GM18870 (cell line): ENCODE data around the gene MYO18B.

Source experiments
- ATAC-seq: cut with Tn5 transposase; IDR thresholded peaks from one replicate; pipeline ENCODE4 v1.9.1; 2021; ENCODE audit warnings: moderate library complexity; ENCODE audit not compliant: unreplicated experiment

The MYO18B gene

DNA sequence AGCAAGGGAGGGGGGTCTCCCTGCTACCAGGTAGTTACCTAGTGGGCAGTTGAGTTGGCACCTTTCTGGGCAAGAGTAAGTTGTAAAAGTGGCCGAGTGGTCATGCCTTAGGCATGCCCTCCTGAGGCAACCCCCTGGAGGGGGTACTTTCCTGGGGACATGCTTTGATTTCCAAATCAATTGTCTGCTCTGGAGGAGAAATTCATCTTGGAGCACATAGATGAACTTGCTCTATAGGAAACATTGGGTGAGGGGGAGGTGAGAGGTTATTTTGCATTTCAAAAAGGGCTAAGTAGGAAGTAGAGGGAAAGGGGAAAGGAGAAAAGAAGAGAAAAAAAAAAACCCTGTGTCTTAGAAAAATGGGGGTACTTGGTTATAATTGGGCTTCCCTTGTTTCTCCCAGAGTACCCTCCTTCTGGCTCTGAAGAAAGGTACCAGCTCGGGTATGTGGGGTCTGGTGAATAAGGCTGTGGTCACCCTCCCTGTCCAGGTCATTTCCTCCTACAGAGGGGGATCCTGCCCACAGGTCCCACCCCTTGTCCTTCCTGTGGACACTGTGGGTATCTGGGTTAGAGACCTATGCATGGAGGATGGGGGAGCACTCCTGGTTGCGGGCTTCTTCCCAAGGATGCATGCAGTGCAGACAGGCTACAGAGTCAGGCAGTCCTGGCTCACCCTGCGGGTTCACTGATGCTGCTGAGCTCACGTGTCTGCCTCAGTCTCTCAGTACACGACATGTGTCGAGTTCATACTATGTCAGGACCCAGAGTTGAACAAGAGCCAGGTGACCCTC, 193.5 kb downstream of the MYO18B start:
- ATAC-seq, result no peak

DNA sequence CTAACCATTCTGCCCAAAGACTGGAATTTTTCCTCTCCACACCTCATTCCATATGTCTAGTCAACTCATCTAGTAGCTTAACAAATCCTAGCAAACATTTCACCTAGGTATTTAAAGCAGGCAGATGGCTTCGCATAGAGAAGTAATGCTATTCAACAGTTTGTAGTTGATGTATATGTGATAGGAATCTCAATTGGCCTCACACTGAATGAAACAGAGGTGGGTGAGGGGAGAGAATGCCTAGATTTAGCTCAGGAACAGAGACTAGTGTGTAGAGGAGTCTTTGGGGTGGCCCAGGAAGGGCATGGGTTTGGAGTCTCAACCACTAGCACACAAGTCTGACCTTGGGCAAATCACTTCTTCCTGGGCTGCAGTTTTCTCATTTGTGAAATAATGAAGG, 196.2 kb downstream of the MYO18B start:
- ATAC-seq, result no peak

DNA sequence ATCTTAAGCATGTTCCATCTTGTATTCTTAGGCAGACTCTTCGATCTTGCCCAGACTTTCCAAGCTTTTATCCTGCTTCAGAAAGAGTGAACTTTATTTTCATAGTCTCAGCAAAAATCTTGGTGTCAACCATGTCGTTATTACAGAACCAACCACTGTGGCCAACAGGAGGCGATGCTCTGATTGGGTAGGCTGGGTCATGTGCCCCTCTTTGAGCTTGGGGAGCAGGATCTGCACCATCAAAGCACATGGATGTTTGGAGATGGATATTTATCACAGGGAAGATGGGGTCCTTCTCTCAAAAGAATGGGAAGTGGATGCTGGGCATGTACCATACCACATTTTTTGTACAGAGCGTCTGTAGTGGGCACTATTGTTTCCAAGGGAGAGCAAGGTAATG, 197.4 kb downstream of the MYO18B start:
- ATAC-seq, result no peak

DNA sequence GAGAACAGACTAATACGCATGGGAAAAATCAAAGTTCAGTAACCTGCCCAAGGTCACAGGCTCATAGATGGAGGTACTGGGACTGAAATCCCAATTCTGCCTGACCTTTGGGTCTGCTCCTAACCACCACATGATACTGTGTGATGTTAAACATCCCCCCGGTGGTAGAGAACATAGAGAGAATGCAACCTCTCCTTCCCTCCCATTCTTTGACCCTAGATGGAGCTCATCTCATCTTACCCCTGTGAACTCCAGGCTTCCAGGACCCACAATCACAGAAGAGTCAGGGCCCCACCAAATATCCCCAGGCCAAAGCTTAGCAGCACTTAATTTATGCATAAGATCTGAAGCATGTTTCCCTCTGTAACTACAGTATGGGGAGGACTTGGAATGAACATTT, 198.5 kb downstream of the MYO18B start:
- no peak for ATAC-seq

DNA sequence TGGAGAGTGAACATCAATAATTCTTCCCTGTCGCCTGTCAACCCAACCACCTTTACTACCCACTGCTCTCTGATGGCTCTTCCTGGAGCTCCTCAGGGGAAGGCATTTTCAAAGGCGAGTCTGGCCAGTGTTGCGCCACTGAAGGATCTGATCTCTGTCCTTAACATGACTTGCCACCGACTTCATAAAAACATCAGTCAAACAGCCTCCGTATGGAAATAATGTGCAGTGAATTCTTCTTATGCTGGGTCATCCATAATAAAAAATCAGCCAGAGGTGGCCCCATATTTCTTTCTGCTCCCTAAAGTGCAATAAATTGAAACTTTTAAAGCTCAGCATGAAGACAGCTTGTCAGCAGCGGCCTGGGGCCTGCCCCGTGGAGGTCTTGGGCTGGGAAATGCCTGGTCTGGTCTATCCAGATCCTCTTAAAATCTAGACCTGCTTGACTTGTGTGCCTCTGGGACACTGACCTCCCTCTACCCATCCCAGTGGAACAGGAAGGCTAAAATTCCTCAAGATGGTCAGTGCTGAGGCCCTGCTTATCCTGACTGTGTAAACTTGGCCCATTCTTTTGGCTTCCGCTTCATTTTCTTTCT, 199.5 kb downstream of the MYO18B start:
- ATAC-seq, result no peak

DNA sequence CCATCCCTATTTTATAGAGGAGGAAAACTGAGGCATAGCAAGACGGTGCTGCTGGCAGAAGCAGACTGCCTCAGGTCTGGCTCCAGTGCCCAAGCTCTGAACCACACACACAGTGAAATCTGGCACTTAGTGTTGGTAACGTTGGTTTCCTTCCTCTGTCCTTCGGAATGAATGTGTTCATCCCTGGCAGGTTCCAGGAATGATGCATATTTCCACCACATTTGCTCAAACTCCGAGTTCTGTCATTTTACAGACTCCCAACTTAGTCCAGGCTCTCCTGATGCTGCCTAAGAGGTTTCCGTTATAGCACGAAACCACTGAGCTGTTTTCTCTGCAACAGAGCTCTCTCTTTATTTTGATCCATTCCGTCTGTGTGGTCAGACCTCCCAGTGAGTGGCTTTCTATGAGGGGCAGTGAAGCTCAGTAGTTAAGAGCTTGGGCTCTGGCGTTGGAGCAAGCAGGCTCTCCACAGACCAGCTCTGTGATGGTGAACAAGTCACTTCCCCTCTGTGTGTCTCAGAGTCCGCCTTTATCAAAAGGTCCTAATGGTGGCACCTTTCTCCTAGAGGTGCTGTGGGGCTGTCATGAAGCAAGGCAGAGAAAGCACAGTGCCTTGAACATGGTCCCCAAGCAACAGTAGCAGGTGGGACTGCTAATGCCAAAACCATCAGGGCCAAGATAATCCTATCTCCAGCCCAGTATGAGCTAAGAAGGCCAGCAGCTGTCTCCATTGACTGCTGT, 200.3 kb downstream of the MYO18B start:
- ATAC-seq, result no peak

DNA sequence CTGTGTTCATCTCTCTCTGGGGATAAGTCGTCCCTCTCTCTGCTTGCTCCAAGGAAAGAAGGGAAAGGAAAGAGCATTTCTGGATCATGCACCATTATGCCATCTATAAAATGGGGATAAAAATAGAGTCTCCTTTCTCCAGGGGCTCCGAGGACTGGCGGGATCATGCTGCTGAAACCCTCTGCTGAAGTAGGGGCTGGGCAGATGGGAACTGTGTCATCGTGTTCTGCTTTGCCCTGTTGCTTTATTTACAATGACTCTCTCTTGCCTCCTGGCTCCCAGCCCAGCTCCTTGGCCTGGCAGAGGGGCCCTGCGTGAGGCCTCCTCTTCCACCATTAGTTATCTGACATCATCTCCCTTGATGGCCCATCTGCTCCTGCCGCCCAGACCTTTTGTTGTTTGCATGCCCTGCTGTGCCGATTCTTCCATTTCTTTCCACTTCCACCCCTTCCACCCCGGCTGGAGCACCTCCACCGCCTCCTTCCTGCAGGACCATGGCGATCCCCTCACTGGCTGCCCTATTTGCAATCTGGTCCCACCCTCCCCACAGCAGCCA, 200.9 kb downstream of the MYO18B start:
- ATAC-seq, result no peak

DNA sequence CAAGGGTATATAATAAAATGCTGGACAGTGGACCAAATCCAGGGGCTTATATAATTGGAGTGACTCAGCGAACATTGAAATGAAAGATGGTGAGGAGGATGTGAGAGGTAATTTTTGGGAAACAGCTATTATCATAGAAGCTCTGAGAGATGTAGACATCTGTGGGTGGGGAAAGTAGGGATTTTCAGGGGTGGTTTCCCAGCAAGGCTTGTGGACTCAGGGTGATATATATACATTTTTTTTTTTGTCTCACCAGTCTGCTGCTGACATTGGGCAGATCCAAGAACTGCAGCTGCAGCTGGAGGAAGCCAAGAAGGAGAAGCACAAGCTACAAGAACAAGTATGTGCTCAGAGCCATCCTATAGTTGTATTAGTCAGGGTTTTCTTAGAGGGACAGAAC, 208.1 kb downstream of the MYO18B start:
- no peak for ATAC-seq

DNA sequence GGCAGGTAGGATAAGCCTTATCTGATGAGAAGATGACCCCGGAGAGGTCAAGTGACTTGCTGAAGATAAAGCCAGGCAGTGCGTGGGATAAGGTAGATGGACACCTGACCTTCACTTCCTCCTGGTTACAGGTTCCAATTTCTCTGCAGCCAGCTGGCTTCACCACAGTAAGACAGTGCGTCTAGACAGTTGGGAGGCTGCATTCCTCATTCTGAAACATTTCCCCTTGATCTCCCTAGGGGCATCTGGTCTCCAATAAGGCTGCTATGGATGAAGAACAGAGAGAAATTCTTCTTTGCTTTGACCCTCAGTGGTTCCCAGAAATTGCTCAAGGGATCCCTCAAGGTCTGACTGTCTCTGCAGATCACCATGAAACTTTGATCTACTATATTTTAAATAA, 211.3 kb downstream of the MYO18B start:
- no peak for ATAC-seq

DNA sequence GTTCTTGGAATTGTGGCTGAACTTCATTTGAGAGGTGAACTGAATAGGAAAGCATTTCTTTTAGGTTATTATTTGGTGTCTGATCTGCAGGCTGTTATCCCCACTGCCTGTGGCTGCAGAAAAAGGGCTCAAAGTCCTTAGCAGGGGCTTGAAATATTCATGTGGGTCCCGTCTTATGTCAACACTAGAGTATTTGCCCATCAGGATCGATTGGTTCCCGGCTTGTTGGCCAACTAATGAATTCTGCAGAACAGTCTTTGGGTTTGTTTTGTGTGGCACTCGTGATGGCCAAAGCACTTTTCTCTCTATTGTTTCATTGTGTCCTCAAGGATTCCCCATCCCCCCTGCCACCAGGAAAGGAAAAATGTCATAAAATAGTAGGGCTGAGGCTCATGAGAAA, 211.9 kb downstream of the MYO18B start:
- ATAC-seq, result no peak

DNA sequence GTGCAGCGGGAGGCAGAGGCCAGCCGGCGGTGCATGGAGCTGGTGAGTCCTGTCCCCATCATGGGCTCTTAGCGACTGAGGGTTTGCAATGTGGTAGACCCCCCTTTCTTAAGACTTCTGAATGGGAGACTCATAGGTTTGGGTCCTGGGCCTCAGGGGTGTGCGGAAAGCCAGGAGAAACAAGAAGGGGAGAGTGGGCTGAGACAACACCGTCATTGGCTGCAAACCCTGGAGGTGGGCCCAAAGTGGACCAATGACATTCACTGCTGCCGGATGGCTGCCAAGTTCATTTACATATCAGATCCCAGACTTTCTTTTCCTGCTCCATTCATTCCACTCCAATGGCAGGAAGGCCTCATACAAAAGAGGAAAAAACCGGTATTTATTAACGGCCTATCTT, 213.3 kb downstream of the MYO18B start:
- ATAC-seq, result no peak

DNA sequence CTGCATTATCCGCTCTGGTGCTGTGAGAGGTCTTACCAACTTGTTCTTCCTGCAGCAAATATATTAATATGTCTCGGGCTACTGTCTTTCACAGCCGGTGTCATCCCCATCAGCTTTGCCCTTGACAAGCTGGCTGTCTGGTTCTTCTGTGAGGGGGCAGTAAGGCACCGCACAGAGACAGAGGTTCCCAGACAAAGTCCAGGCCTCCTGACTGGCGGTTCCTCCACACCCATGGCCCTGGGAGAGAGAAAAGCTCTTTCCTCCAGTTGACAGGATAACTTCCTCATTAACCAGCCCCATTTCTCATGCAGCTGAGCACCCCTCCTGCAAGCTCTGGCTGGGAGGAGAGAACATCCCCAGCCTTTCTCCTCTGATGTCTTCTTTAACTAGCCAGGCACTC, 214.8 kb downstream of the MYO18B start:
- no peak for ATAC-seq

DNA sequence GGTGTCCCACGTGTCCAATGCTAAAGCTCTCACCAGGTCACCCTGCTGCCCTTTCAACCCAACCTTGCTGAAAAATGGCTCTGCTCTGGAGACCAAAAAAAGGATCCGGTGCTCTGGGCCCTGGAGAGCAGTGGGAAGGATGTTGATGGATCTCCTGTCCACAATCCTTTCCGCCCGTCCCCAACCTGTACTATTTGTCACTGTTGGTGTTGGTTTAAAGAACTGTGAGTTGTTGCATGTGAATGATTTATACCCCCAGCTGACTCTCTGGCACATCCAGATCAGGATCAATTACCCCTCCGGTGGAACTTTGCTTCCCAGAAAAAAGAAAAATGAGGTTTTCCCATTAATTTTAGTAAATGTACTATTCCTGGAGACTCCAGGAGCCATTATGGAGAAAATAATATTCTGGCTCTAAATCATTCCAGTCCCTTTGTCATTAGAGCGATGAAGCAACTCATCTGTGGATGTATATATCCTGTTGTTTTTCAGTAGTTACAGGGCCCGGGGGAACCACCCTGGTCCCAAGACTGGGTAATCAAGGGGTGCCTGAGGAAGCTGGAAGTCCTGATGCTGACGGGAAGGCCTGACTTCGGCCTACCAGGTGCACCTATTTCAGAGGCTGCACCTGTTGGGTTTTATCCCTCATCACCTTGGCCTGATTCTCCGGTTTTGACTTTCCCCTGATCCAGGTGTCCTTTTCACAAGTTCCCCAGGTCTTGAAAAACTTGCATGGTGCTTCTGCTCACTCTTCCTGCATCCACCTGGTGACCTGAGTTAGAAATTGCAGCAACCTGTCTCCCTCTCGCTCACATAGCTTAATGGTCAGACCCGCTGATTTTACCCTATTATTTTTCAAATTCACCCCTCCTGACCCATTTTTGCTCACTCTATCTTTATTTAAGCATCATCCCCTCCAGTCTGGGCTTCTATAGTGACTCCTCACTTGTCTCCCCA, 218.1 kb downstream of the MYO18B start:
- no peak for ATAC-seq

DNA sequence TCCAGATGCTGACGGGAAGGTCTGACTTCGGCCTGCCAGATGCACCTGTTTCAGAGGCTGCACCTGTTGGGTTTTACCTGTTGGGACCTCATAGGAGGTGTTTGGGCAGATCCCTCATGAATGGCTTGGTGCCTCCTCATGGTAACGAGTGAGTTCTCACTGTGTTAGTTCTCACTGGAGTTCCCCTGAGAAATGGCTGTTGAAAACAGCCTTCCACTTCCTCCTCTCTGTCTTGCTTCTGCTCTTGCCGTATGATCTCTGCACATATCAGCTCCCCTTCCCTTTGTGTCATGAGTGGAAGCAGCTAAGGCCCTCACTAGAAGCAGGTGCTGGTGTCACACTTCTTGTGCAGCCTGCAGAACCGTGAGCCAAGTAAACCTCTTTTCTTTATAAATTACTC, 219.7 kb downstream of the MYO18B start:
- ATAC-seq, result no peak

DNA sequence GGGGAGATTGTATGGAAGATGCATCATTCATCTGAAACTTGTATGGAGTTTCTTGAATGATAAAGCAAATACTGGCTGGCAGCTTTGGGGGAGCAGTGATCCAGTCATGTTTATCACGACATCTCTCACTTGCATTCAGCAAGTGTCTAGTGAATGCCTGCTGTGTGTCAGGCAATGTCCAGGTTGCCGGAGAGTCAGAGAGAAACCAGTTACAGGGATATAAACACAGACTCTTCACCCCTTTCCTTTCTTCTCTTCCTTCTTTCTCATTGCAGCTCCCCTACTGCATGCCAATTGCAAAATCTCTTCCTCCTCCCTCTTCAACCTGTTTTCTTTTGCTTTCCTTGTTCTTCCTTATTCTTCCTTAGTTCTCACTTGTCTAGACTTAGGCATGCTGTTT, 220.7 kb downstream of the MYO18B start:
- no peak for ATAC-seq

DNA sequence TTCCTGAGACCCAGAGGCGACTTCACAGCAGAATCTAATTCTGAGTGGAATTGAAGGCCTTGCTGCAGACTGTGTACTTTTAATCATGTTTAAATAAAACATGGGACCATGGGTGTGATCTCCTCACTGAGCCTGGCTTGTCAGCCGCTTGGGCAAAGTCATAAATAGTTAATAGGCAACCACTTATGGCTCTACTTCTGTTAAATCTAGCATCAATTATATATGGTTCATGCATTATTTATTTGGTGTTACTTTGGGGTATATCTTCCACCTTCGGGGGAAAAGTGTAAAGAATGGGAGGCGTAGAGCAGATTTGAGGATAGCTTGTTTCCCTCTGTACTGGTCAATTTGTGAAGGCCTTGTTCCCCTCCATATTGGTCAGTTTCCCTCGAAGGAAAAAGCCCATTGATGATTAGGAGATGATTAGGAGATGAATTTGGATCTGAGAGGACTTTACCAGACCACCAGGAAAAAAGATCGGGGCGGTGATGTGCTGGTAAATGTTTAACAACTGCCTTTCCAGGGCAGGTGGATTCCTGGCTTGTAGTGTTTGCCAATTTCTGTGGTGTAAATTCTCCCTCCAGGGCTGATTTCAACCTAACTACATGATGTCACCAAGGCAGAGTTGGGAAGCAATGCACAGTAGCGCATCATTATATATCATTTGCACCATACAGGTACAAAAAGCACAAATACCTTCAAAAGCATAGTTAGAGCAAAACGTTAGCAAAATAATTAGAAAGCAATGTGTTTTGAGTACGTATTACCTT, 223.2 kb downstream of the MYO18B start:
- no peak for ATAC-seq

DNA sequence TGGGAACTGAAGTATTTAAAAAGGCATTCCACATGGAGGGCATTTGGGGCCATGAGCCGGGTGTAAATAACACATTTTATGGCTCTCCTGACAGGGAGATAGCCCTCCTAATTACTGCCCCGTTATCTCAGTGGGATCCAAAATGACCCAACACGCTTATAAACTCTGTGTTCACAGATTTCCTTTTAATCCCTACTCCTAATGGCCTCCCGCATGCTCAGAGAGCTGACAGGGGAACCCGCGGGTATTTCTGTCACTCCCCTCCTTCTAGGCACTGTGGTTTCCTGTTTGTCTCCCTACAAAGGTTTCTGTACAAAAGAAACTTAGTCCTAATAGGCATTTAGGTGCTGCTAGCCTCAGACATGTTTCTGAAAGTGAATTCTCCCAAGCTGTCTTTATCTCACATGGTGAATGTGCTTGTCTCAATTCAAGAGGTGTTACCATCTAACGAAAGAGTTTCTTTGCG, 224.5 kb downstream of the MYO18B start:
- no peak for ATAC-seq

DNA sequence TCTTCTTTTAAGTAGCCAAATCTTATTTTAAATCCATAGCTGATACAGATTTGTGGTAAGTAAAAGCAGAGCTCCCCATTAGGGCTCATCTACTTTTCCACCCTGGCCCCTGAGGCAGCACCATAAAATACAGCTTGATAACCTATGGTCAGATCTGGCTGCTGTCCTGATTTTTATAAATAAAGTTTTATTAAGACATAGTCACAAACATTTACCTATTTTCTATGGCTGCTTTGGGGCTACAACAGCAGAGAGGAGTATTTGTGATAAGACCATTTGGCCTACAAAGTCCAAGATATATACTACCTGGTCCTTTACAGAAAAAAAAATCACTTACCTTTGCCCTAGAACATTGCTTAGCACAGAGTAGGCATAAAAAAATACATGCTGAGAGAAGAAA, 227.3 kb downstream of the MYO18B start:
- no peak for ATAC-seq

DNA sequence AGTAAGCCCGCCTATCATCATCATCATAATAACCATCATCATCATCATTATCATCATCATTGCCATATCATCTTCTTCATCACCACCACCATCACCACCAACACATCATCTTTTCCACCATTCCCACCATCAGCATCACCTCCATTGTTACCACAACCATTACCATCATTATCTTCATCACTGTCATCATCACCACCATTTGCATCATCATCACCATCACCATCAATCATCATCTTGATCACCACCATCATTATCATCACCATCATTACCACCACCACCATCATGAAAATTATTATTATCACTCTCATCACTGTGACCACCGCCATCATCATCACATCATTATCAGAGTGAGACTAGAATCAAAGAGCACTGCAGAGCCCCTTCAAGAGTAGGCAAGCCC, 227.9 kb downstream of the MYO18B start:
- no peak for ATAC-seq

DNA sequence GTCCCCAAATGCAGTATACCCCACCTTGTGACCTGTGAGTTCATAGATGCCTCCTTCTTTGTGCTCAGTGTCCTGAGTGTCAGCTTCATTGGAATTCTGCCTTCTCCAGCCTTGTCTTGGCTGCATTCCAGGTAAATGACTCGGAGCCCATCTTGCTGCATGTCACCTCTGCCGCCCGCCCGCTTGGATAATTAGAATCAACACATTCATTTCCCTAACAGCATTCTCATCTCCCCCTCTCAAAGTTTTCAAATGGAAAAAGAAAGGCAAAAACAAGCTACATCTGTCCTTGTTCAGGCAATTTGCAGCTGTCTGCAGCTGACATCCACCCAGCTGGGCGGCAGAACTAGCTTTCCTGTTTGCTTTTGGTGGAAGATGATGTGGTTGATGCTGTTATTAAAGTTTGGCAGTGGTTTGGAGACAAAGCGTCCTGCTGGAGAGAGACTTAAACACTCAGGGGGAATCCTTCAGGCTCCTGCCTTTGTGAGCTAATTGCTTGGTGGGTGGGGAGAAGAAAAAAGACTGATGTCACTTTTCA, 228.5 kb downstream of the MYO18B start:
- ATAC-seq, result no peak
